LNCAP (cell line): ENCODE data around the gene OSTF1.

Experiments
- CTCF ChIP-seq: fragments of 450-650 bp; IDR thresholded peaks from 2 replicates; pipeline ENCODE4 v1.5.1; 2017; ENCODE audit warnings: mild to moderate bottlenecking

Gene OSTF1

GRCh38 chr9:75109210-75109839, 21.0 kb downstream of the OSTF1 start:
- TF ChIP-seq CTCF = no peak

- TF ChIP-seq CTCF = no peak
These were observed 22.8 kb downstream of the OSTF1 start for GRCh38 chr9:75111019-75111622.

GRCh38 chr9:75112789-75113188, 24.5 kb downstream of the OSTF1 start:
- TF ChIP-seq CTCF = no peak

GRCh38 chr9:75116306-75116705, 28.0 kb downstream of the OSTF1 start:
- no peak for TF ChIP-seq CTCF

- TF ChIP-seq CTCF = no peak
These were observed 29.2 kb downstream of the OSTF1 start for GRCh38 chr9:75117564-75117963.

GRCh38 chr9:75120686-75121085, 32.4 kb downstream of the OSTF1 start:
- no peak for TF ChIP-seq CTCF

- TF ChIP-seq CTCF = no peak
These were observed 33.7 kb downstream of the OSTF1 start for GRCh38 chr9:75121914-75122558.
